Left ventricle myocardium inferior (tissue), 1 donor: ENCODE results near the gene CA11. TPM values are rescaled to one million over a fixed set of nuclear protein-coding genes. Genes with fewer than 3 reads are reported as not detected.

Source experiments
- DNase-seq: peaks from one replicate; pipeline ENCODE4 v3.0.0-alpha.2; 2020
- H3K27ac ChIP-seq: fragments of 200-600 bp; replicated peaks from 2 replicates; pipeline ENCODE4 v1.8.0; 2021
- H3K27me3 ChIP-seq: fragments of 200-600 bp; 2 replicates; pipeline ENCODE4 v1.8.0; 2021; ENCODE audit warnings: low read depth
- H3K36me3 ChIP-seq: fragments of 200-600 bp; 2 replicates; pipeline ENCODE4 v1.8.0; 2021
- H3K4me1 ChIP-seq: fragments of 200-600 bp; 2 replicates; pipeline ENCODE4 v1.8.0; 2021
- H3K4me3 ChIP-seq: fragments of 200-600 bp; 2 replicates; pipeline ENCODE4 v1.8.0; 2021; ENCODE audit warnings: mild to moderate bottlenecking, moderate library complexity
- H3K9me3 ChIP-seq: fragments of 200-600 bp; replicated peaks from 2 replicates; pipeline ENCODE4 v1.8.0; 2021
- intact Hi-C: fragments of 100-400 bp; cut with micrococcal nuclease; formaldehyde crosslinking; loops from one replicate; pipeline ENCODE4 v1.11.0; 2022
- total RNA-seq: library from RNA; stranded (reverse); fragmentation: NEBNext Ultra II Directional; extraction: Animal tissue kit (Norgen Biotek cat#: 25700); gene quantifications from one replicate; pipeline ENCODE4 v1.2.1, GENCODE V29; 2021
- TF ChIP-seq, protein P1 (sequence below): fragments of 200-600 bp; IDR thresholded peaks from 2 replicates; pipeline ENCODE4 v1.8.0; 2021; ENCODE audit warnings: antibody characterized with exemption, mild to moderate bottlenecking, borderline replicate concordance
- donor health status: DM: no; HTN: yes; CAD: no; lungs with severe emphysema.

The CA11 gene
- total RNA-seq, 1 donor from 2014 or later: 4.5 TPM

- peak overlapping the region; percentile 98 for H3K27ac ChIP-seq
- peak overlapping the region; percentile 81 for H3K4me3 ChIP-seq
- H3K36me3 ChIP-seq: peaks cover 12% of the 10 kb centered on the region
- DNase-seq: no peak
- peaks cover 67% of the 10 kb centered on the region for H3K4me1 ChIP-seq
- intact Hi-C loops: no loop called here
- TF ChIP-seq, protein P1, sequence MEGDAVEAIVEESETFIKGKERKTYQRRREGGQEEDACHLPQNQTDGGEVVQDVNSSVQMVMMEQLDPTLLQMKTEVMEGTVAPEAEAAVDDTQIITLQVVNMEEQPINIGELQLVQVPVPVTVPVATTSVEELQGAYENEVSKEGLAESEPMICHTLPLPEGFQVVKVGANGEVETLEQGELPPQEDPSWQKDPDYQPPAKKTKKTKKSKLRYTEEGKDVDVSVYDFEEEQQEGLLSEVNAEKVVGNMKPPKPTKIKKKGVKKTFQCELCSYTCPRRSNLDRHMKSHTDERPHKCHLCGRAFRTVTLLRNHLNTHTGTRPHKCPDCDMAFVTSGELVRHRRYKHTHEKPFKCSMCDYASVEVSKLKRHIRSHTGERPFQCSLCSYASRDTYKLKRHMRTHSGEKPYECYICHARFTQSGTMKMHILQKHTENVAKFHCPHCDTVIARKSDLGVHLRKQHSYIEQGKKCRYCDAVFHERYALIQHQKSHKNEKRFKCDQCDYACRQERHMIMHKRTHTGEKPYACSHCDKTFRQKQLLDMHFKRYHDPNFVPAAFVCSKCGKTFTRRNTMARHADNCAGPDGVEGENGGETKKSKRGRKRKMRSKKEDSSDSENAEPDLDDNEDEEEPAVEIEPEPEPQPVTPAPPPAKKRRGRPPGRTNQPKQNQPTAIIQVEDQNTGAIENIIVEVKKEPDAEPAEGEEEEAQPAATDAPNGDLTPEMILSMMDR: no peak
- no peaks in the 10 kb centered on the region for H3K9me3 ChIP-seq
- H3K27me3 ChIP-seq: no peaks in the 10 kb centered on the region
Observed at GRCh38 chr19:48635966-48636858, 9.8 kb downstream of the CA11 start.

DNA sequence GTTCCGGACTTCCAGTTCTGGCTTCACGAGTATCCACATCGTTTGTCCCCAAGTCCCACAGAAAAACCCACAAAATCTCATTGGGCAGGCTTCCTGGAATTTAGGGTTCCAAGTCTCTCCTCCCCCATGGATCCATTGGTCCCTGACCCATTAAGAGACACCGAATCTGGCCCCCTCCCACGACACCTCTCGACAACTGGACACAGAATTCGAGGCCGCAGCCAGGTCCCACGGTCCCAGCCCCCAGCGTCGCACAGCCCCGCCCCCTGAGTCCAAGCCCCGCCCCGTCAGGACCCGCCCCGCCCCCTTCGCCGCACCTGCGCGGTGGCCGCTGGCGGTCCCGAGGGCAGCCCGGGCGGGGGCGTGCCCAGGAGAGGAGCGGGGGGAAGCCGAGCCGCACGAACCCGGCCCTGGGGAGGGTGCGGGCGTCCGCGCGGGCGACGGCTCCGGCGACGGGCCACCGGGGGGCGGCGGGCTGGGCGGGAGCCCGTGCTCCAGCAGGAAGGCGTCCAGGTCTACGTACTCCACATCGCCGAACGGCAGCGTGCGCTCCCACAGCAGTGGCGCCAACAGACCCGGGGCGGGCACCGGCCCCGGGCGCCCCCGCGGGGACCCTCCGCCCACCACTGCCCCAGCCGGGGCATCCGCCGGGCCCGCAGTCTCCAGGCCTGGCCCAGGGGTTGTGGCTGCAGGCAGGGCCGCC lies 10.6 kb downstream of the CA11 start:
- intact Hi-C loops: no loop called here
- H3K36me3 ChIP-seq: peaks cover 12% of the 10 kb centered on the region
- H3K4me3 ChIP-seq: peak overlapping the region; percentile 81
- TF ChIP-seq, protein P1: no peak
- H3K9me3 ChIP-seq: no peaks in the 10 kb centered on the region
- peaks cover 75% of the 10 kb centered on the region for H3K4me1 ChIP-seq
- H3K27me3 ChIP-seq: no peaks in the 10 kb centered on the region
- DNase-seq: peak; percentile 77
- H3K27ac ChIP-seq: peak overlapping the region; percentile 98

- peak; percentile 98 for DNase-seq
- Histone ChIP-seq H3K36me3 (peaks cover 12% of the 10 kb centered on the region), H3K4me1 (peaks cover 83% of the 10 kb centered on the region), H3K27me3 (no peaks in the 10 kb centered on the region), H3K27ac (peak overlapping the region; percentile 98), H3K4me3 (peak overlapping the region; percentile 81), H3K9me3 (no peaks in the 10 kb centered on the region)
- intact Hi-C loops: no loop called here
- TF ChIP-seq, protein P1: no peak
Observed at GRCh38 chr19:48634424-48635262, 11.3 kb downstream of the CA11 start.

DNA sequence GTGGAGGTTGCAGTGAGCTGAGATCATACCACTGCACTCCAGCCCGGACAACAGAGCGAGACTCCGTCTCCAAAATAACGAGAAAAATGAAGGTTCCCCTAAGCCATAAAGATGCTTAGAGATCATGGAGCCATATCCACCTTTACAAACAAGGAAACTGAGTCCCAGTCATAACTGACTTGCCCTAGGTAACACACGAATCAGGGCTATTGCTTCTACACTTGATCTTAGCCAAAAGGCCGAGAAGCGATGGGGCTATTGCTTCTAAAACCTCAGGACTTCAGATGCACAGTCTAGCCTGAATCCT lies 12.0 kb downstream of the CA11 start:
- peaks cover 85% of the 10 kb centered on the region for H3K4me1 ChIP-seq
- intact Hi-C loops: no loop called here
- H3K36me3 ChIP-seq: peaks cover 12% of the 10 kb centered on the region
- TF ChIP-seq, protein P1: no peak
- peak overlapping the region; percentile 98 for H3K27ac ChIP-seq
- no peak for DNase-seq
- H3K9me3 ChIP-seq: no peaks in the 10 kb centered on the region
- no peaks in the 10 kb centered on the region for H3K27me3 ChIP-seq
- peak overlapping the region; percentile 81 for H3K4me3 ChIP-seq
